Vagina (tissue), 2 donors: ENCODE results near the gene CHRND. TPM values are rescaled to one million over a fixed set of nuclear protein-coding genes. Genes with fewer than 3 reads are reported as not detected.

Experiments used
- DNase-seq, 2 donors: peaks; one replicate each; pipeline ENCODE4 v3.0.0-alpha.2; 2017; ENCODE audit errors: extremely low spot score in 2 of 2
- H3K27ac ChIP-seq: fragments of 200-600 bp; sonication (generic); one replicate; pipeline ENCODE4 v1.5.1; 2019
- H3K27me3 ChIP-seq: fragments of 200-600 bp; sonication (generic); one replicate; pipeline ENCODE4 v1.5.1; 2019
- H3K36me3 ChIP-seq, 2 donors: fragments of 200-600 bp; sonication (generic); one replicate each; pipeline ENCODE4 v1.5.1; 2017 to 2019
- H3K4me1 ChIP-seq: fragments of 200-600 bp; sonication (generic); one replicate; pipeline ENCODE4 v1.5.1; 2019
- H3K4me3 ChIP-seq, 2 donors: fragments of 200-600 bp; sonication (generic); 1 replicate in 1 of 2; 2 replicates in 1 of 2; pipeline ENCODE4 v1.5.1; 2016 to 2019
- H3K9me3 ChIP-seq: fragments of 200-600 bp; sonication (generic); one replicate; pipeline ENCODE4 v1.5.1; 2019
- CTCF ChIP-seq, 3 experiments: fragments of 450-650 bp in 2 of 3; fragments of 200-600 bp in 1 of 3; sonication (generic) in 1 of 3; IDR thresholded peaks; one replicate each; pipeline ENCODE4 v1.5.1; 2017 to 2019; ENCODE audit warnings: antibody characterized with exemption in 3 of 3, mild to moderate bottlenecking in 2 of 3, moderate library complexity in 2 of 3
- POLR2A ChIP-seq, 2 donors: fragments of 450-650 bp; IDR thresholded peaks; one replicate each; pipeline ENCODE4 v1.6.1; 2017; ENCODE audit warnings: antibody characterized with exemption in 2 of 2, mild to moderate bottlenecking in 2 of 2, moderate library complexity in 2 of 2
- POLR2AphosphoS5 ChIP-seq, 2 donors: sonication (generic); formaldehyde crosslinking; IDR thresholded peaks; one replicate each; pipeline ENCODE4 v1.9.0; 2017; ENCODE audit warnings: antibody characterized with exemption in 2 of 2, mild to moderate bottlenecking in 2 of 2, low read depth in 1 of 2; ENCODE audit not compliant: insufficient read depth in 1 of 2
- intact Hi-C: fragments of 100-400 bp; cut with DNase I; formaldehyde crosslinking; loops from one replicate; pipeline ENCODE4 v1.15.1; 2023
- total RNA-seq: library from RNA; depleted of rRNA; stranded (reverse); fragments of >200 nt; gene quantifications from one replicate; pipeline ENCODE4 v1.2.3, GENCODE V29; 2016

The CHRND gene
- total RNA-seq, 1 donor from 2014 or later, result not detected

- DNase-seq, result no peak
- no peak overlapping the region for H3K4me3 ChIP-seq
Measured at GRCh38 chr2:232541195-232541960, 15.4 kb downstream of the CHRND start.

DNA sequence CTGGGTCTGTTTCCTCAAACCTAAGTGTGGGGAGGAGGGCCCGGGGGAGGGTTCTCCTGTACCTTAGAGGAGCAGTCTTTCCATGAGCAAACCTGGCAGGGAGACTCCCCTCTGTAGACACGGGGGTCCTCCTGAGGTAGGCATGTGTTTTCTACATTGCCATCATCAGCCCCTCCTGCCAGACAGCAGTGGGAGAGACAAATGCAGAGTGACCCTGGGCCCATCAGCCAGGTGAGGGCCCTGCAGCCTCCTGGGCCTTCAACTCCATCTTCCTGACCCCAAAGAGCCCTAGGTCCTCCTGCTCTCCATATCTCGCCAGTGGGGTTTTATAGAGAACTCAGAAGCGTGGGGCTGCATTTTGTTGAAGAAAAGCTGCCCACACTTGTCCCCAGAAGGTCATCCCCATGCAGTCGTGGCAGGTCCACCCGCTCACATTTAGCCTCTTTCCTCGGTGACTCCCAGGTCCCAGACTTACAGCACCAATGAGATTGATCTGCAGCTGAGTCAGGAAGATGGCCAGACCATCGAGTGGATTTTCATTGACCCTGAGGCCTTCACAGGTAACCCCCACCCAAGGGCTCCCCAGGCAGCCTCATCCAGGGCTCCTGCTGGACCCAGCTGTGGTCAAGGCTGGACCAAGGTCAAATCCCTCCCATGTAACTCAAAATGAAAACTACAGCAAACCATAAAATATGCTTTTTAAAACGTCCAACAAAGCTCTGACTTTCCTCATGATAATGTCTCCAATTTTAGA lies 16.2 kb downstream of the CHRND start:
- Histone ChIP-seq H3K27ac (no peak overlapping the region), H3K4me1 (no peaks in the 10 kb centered on the region), H3K4me3 (no peak overlapping the region), H3K27me3 (peaks cover 3% of the 10 kb centered on the region), H3K9me3 (no peaks in the 10 kb centered on the region), H3K36me3 (no peaks in the 10 kb centered on the region)
- no peak for TF ChIP-seq POLR2AphosphoS5 (IDR thresholded peaks at IDR 0.05; ENCODE audit: insufficient read depth in 1 of 2, low read depth in 1 of 2)
- DNase-seq, result no peak
- intact Hi-C loops, result no loop called here

More at GRCh38 chr2:232541195-232541960, 15.4 kb downstream of the CHRND start:
- TF ChIP-seq POLR2A (IDR thresholded peaks at IDR 0.05) (no peak), POLR2AphosphoS5 (IDR thresholded peaks at IDR 0.05; ENCODE audit: insufficient read depth in 1 of 2, low read depth in 1 of 2) (no peak), CTCF (IDR thresholded peaks at IDR 0.05) (no peak)
- Histone ChIP-seq H3K4me1 (no peaks in the 10 kb centered on the region), H3K27me3 (peaks cover 3% of the 10 kb centered on the region), H3K27ac (no peak overlapping the region), H3K36me3 (no peaks in the 10 kb centered on the region), H3K9me3 (peaks cover 1% of the 10 kb centered on the region)
- intact Hi-C loops, result no loop called here

GRCh38 chr2:232542715-232543467 lies 16.9 kb downstream of the CHRND start:
- H3K9me3 ChIP-seq, result no peaks in the 10 kb centered on the region
- intact Hi-C loops, result no loop called here
- no peaks in the 10 kb centered on the region for H3K4me1 ChIP-seq
- H3K4me3 ChIP-seq, result no peak overlapping the region
- H3K27ac ChIP-seq, result no peak overlapping the region
- peaks cover 3% of the 10 kb centered on the region for H3K27me3 ChIP-seq
- DNase-seq, result peak in 1 of 2 donors; percentile 40
- no peak for TF ChIP-seq POLR2AphosphoS5 (IDR thresholded peaks at IDR 0.05; ENCODE audit: insufficient read depth in 1 of 2, low read depth in 1 of 2)
- no peak for TF ChIP-seq CTCF (IDR thresholded peaks at IDR 0.05)
- TF ChIP-seq POLR2A (IDR thresholded peaks at IDR 0.05), result no peak
- no peaks in the 10 kb centered on the region for H3K36me3 ChIP-seq

DNA sequence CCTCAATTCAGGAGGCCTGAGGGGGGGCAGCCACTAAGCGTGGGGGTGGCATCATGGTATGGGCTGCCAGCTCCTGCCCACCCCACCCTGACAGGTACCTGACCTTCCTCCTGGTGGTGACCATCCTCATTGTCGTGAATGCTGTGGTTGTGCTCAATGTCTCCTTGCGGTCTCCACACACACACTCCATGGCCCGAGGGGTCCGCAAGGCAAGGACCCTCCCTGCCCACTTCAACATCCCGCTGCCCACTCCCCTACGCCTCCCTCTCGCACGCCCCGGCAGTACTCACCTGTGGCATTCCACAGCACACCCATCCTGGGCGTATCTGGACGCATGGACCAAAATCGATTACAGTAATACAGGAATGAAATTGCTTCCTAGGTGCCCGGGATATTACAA lies 17.5 kb downstream of the CHRND start:
- no peak for TF ChIP-seq CTCF (IDR thresholded peaks at IDR 0.05)
- TF ChIP-seq POLR2A (IDR thresholded peaks at IDR 0.05), result no peak
- DNase-seq, result no peak
- no peak overlapping the region for H3K4me3 ChIP-seq
- H3K27me3 ChIP-seq, result peaks cover 3% of the 10 kb centered on the region
- no peaks in the 10 kb centered on the region for H3K9me3 ChIP-seq
- H3K36me3 ChIP-seq, result no peaks in the 10 kb centered on the region
- intact Hi-C loops, result no loop called here
- no peak overlapping the region for H3K27ac ChIP-seq
- no peaks in the 10 kb centered on the region for H3K4me1 ChIP-seq

DNA sequence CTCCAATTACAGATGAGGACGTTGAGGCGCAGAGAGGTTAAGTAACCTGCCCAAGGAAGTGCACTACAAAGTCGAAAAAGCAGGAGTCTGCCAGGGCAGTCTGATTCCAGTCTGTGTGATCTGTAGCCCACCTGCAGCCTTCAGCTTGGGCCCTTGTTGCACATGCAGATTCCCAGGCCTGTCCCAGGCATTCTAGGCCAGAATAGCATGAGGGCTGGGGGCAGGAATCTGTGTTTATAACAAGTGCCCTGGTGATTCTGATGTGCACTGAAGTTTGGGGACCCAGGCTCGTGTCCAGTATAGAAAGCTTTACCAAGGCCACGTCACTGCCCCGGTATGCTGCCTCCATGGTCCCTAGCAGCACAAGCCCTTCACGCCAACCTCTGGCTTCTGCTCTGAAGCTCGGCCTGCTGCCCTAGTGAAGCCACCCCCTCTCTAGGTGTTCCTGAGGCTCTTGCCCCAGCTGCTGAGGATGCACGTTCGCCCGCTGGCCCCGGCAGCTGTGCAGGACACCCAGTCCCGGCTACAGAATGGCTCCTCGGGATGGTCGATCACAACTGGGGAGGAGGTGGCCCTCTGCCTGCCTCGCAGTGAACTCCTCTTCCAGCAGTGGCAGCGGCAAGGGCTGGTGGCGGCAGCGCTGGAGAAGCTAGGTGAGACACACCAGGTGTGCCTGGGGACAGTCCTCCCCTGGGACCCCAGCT lies 18.1 kb downstream of the CHRND start:
- intact Hi-C loops, result no loop called here
- Histone ChIP-seq H3K4me3 (no peak overlapping the region), H3K36me3 (no peaks in the 10 kb centered on the region), H3K27me3 (peaks cover 2% of the 10 kb centered on the region), H3K9me3 (no peaks in the 10 kb centered on the region), H3K27ac (no peak overlapping the region), H3K4me1 (no peaks in the 10 kb centered on the region)
- peak in 1 of 2 donors; percentile 49 for DNase-seq
- TF ChIP-seq POLR2A (IDR thresholded peaks at IDR 0.05), result no peak
- TF ChIP-seq POLR2AphosphoS5 (IDR thresholded peaks at IDR 0.05; ENCODE audit: insufficient read depth in 1 of 2, low read depth in 1 of 2), result no peak
- TF ChIP-seq CTCF (IDR thresholded peaks at IDR 0.05), result no peak
